MV-4-11 (cell line): Measurements from ENCODE around the gene DIS3L2.

Experiments
- DNase-seq: peaks from one replicate; lab custom pipeline; 2025; lab: John Stamatoyannopoulos, UW

DIS3L2 gene

GRCh38 chr2:231955758-231956472, 5.6 kb upstream of the DIS3L2 start:
- DNase-seq, result no peak

GRCh38 chr2:231957913-231958763, 3.4 kb upstream of the DIS3L2 start:
- DNase-seq, result no peak

GRCh38 chr2:231960810-231961348, 634 bp upstream of the DIS3L2 start:
- DNase-seq, result no peak

GRCh38 chr2:231965102-231965501, 3.6 kb downstream of the DIS3L2 start:
- peak; percentile 78 for DNase-seq

- DNase-seq, result no peak
These were observed 5.4 kb downstream of the DIS3L2 start for GRCh38 chr2:231966886-231967285.

GRCh38 chr2:231968820-231969219, 7.3 kb downstream of the DIS3L2 start:
- DNase-seq, result no peak

GRCh38 chr2:231970461-231970860, 8.9 kb downstream of the DIS3L2 start:
- no peak for DNase-seq

- no peak for DNase-seq
These were observed 13.5 kb downstream of the DIS3L2 start for GRCh38 chr2:231975001-231975400.

GRCh38 chr2:231977430-231977829, 15.9 kb downstream of the DIS3L2 start:
- no peak for DNase-seq

GRCh38 chr2:231984992-231985391, 23.5 kb downstream of the DIS3L2 start:
- DNase-seq, result no peak

GRCh38 chr2:231985823-231986261, 24.3 kb downstream of the DIS3L2 start:
- no peak for DNase-seq

- DNase-seq, result no peak
These were observed 25.7 kb downstream of the DIS3L2 start for GRCh38 chr2:231987124-231987727.

- no peak for DNase-seq
These were observed 26.8 kb downstream of the DIS3L2 start for GRCh38 chr2:231988179-231988866.

- DNase-seq, result no peak
These were observed 30.2 kb downstream of the DIS3L2 start for GRCh38 chr2:231991664-231992063.

- DNase-seq, result no peak
These were observed 31.4 kb downstream of the DIS3L2 start for GRCh38 chr2:231992888-231993287.

- DNase-seq, result no peak
These were observed 35.5 kb downstream of the DIS3L2 start for GRCh38 chr2:231996797-231997540.

- no peak for DNase-seq
These were observed 36.5 kb downstream of the DIS3L2 start for GRCh38 chr2:231998046-231998445.

GRCh38 chr2:232000439-232000838, 38.9 kb downstream of the DIS3L2 start:
- DNase-seq, result no peak

GRCh38 chr2:232001073-232001472, 39.6 kb downstream of the DIS3L2 start:
- DNase-seq, result no peak

- no peak for DNase-seq
These were observed 44.7 kb downstream of the DIS3L2 start for GRCh38 chr2:232006253-232006652.
